NCI-H446 treated with DMSO at 0.1 percent for 48 hours (cell line): ENCODE measurements around the gene MACROD2.

Source experiments
- DNase-seq: peaks from one replicate; lab custom pipeline; 2025; lab: John Stamatoyannopoulos, UW

Gene MACROD2

GRCh38 chr20:15449061-15449460 is 1453.7 kb downstream of the MACROD2 start:
- DNase-seq: no peak

- DNase-seq: no peak
Observed at GRCh38 chr20:15451241-15451640, 1455.9 kb downstream of the MACROD2 start.

DNA sequence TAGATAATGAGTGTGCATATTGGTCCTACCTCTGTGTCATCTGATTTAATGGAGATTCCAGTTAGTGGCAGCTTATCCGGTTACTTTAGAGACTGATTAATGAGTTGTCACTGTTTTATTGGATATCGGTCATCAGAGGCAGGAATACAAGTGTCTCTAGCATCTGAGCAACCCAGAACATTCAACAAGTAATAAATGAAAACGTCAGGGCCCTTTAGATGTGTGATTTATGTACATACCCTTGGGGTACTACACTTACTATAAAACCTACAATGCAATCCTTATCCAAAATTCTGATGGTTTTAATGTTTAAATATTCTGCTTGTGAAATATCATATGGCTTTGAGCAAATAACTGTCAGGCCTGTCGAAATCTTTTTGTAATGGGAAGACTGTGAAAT is 1460.0 kb downstream of the MACROD2 start:
- no peak for DNase-seq

- no peak for DNase-seq
Observed at GRCh38 chr20:15461938-15462337, 1466.6 kb downstream of the MACROD2 start.

GRCh38 chr20:15475483-15475882 is 1480.2 kb downstream of the MACROD2 start:
- peak; percentile 69 for DNase-seq

GRCh38 chr20:15476186-15476585 is 1480.9 kb downstream of the MACROD2 start:
- no peak for DNase-seq

DNA sequence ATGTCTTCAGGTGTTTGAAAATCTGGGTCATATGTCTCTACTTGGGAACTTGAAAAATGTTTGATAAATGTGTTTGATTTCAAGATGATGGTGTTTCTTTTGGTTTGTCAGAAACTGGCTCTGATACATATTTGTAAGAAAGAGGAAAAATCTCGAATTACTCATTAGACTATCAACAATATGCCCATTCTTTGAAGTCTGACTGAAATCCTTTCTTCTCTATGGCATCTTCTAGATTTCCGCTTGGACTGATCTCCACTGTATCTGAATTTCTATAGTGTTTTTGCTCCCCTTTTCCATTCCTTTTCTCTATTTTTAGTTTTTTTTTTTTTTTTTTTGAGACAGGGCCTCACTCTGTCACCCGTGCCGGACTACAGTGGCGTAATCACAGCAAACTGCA is 1481.5 kb downstream of the MACROD2 start:
- no peak for DNase-seq

GRCh38 chr20:15482525-15482924 is 1487.2 kb downstream of the MACROD2 start:
- DNase-seq: no peak

GRCh38 chr20:15485519-15485918 is 1490.2 kb downstream of the MACROD2 start:
- no peak for DNase-seq

DNA sequence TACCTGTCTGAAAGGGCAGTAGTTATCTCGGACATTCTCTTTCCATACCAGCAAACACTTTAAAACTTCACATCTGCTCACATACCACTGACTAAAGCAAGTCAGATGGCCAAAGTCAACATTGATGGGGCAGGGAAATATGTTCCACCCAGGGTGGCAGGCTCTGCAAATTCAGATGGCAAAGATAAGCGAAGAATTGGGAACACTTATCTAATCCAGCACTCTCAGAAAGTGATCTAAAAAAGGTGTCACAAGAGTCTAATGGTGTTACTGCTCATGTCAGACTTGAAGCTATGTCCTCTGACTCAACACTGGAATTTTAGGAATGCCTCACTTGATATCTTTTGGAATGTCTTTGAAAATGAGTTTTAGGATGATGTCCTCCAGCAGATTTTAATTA is 1491.7 kb downstream of the MACROD2 start:
- no peak for DNase-seq

DNA sequence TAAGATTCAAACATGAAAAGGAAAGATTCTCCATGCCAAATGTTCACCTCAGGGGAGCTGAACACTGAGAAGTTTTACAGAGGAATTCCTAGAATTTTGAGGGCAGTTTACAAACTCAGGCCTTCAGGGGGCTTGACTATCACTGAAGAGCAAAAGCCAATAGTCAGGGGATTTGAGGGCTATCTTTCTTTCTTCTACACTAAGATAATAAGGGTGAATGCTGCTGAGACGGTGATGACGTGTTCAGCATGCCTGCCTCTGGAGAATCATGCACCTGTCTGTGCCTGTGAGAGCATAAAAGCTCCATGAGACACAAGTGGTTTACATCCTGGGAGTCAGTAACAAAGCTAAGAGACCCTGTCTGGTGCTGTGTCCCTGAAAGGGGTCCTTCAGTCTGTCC is 1492.4 kb downstream of the MACROD2 start:
- no peak for DNase-seq

GRCh38 chr20:15491575-15491974 is 1496.3 kb downstream of the MACROD2 start:
- DNase-seq: no peak

- DNase-seq: no peak
Observed at GRCh38 chr20:15494851-15495250, 1499.5 kb downstream of the MACROD2 start.

- DNase-seq: no peak
Observed at GRCh38 chr20:15496501-15497039, 1501.3 kb downstream of the MACROD2 start.

DNA sequence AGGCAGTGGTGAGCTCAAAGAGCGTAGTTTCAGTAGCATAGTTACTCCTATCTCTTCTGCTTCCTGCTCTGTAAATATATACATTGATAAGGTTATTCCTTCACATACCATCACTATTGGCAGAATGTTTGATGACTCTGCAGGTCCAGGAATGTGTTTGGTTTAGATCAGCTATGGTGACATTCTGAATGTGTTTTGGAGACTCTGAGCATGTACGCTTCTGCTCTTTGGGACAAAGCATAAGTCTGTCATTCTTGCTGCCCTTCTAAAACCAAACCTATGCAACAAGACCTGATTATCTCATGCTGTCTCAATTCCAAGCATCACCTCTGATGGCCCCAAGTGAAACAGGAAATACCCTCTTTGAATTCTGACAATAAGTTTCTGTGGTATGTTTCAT is 1503.6 kb downstream of the MACROD2 start:
- DNase-seq: no peak

DNA sequence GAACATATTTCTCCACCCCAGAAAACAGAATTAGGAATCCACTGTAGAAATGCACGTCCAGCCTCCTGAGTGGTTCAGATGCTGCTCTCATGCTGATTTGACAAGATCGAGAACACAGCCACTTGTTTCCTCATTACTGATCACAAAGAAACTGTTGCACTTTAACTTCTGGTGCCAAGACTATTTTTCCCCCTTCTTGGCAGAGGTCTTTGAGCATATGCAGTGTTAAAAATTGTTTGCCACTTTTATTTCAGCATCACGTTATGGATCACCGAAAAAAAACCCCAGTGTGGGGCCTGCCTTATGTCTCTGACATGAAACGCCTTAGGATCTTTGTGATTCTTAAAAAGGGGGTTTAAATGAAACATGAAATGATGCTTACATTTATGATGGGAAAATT is 1511.0 kb downstream of the MACROD2 start:
- peak; percentile 61 for DNase-seq

DNA sequence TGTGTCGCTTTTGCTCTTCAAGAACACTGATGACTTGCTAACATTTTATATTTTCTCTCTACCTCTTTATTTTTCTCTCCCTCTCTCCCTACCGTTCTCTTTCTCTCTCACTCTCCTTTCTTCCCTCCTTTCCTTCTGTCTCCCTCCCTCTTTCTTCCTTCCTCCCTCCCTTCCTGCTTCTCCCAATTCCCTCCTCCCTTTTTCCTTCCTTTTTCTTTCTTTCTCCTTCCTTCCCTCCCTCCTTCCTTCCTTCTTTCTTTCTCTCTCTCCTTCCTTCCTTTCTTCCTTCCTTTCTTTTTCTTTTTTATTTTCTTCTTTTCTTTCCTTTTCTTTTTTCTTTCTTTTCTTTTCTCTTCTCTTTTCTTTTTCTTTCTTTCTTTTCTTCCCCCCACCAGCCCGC is 1511.8 kb downstream of the MACROD2 start:
- no peak for DNase-seq

DNA sequence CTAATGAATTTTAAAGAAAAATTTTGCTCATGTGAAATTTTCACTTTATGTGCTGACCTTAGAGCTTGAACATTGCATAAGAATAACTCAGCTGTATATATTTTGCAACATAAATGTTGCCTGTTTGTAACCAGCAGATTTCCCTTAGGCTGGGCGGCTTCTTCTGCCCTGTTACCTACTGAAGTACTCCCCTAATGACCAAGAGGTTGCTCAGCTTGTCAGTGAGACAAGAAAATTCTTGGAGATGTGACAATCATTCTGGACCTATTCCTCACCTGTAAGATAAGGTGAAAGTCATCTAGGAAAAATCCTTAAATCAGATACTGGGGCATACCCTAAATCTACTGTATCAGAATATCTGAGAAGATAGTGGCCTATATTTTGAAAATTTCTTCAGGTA is 1516.2 kb downstream of the MACROD2 start:
- DNase-seq: no peak

- DNase-seq: no peak
Observed at GRCh38 chr20:15512916-15513315, 1517.6 kb downstream of the MACROD2 start.

- no peak for DNase-seq
Observed at GRCh38 chr20:15515691-15516090, 1520.4 kb downstream of the MACROD2 start.

- no peak for DNase-seq
Observed at GRCh38 chr20:15520930-15521524, 1525.7 kb downstream of the MACROD2 start.

GRCh38 chr20:15523400-15523799 is 1528.1 kb downstream of the MACROD2 start:
- no peak for DNase-seq

GRCh38 chr20:15528391-15529111 is 1533.2 kb downstream of the MACROD2 start:
- DNase-seq: peak; percentile 7

GRCh38 chr20:15535863-15536262 is 1540.5 kb downstream of the MACROD2 start:
- DNase-seq: no peak
